Activated CD4-positive, alpha-beta memory T cell treated with anti-CD3 and anti-CD28 coated beads, Interleukin-2, amount 10 ng/mL, durations not matched to agents 7 days and 5 days (primary cell): Measurements from ENCODE around the gene OR10A6. TPM values are rescaled to one million over a fixed set of nuclear protein-coding genes. Genes with fewer than 3 reads are reported as not detected.

Source experiments
- CTCF ChIA-PET: fragments of 350-600 bp; sonication (Branson Sonifier 250); formaldehyde crosslinking; loops from one replicate; lab custom pipeline; 2021; ENCODE audit warnings: antibody characterized with exemption, inconsistent platforms; lab: Charles Lee
- POLR2A ChIA-PET: fragments of 350-600 bp; sonication (Branson Sonifier 250); formaldehyde crosslinking; loops from one replicate; lab custom pipeline; 2021; ENCODE audit warnings: antibody characterized with exemption; lab: Charles Lee
- DNase-seq: peaks from one replicate; pipeline ENCODE4 v3.0.0-alpha.2; 2020
- H3K27ac Mint-ChIP-seq: one replicate; pipeline ENCODE4 v1.8.0; 2021; ENCODE audit warnings: mild to moderate bottlenecking, mixed read lengths
- H3K27me3 Mint-ChIP-seq: one replicate; pipeline ENCODE4 v1.8.0; 2021; ENCODE audit warnings: mixed read lengths
- H3K36me3 Mint-ChIP-seq: one replicate; pipeline ENCODE4 v1.8.0; 2021; ENCODE audit warnings: low read depth, mixed read lengths
- H3K4me1 Mint-ChIP-seq: one replicate; pipeline ENCODE4 v1.8.0; 2021; ENCODE audit warnings: mixed read lengths
- H3K4me3 Mint-ChIP-seq: one replicate; pipeline ENCODE4 v1.8.0; 2021; ENCODE audit warnings: mild to moderate bottlenecking, mixed read lengths
- H3K9me3 Mint-ChIP-seq: one replicate; pipeline ENCODE4 v1.8.0; 2021; ENCODE audit warnings: mixed read lengths
- total RNA-seq, 2 experiments: library from RNA; stranded (reverse); gene quantifications; one replicate each; pipeline ENCODE4 v1.2.3, GENCODE V29; 2021

Gene OR10A6, protein sequence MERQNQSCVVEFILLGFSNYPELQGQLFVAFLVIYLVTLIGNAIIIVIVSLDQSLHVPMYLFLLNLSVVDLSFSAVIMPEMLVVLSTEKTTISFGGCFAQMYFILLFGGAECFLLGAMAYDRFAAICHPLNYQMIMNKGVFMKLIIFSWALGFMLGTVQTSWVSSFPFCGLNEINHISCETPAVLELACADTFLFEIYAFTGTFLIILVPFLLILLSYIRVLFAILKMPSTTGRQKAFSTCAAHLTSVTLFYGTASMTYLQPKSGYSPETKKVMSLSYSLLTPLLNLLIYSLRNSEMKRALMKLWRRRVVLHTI
- not detected for total RNA-seq

DNA sequence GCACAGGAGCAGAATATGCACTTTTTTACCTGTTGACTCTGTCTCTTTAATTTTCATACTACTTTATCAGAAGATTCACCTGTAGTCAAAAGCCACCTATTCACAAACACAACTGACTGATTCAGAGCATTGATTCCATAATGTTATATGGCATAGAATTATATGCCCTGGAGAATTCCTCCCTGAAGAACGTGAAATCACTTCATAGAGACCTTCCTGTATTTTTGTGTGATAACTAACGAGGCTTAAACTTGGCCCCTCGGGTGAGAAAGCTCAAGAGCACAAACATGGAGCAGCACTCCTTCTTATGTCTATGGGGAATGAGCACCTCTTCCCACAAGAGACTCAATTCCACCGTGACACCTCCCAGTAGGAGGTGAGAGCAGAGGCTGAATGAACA, at the start of gene OR10A6:
OR10A6 (minus strand) TSS at position 101 of the 400 bp plus-strand sequence. CDS start 2,606 bp downstream, outside the sequence.
- ChIA-PET POLR2A (no interaction called here), CTCF (no interaction called here)
- peaks cover 16% of the 10 kb centered on the region for H3K27me3 Mint-ChIP-seq
- no peak within 1 kb of the TSS for H3K4me3 Mint-ChIP-seq
- H3K36me3 Mint-ChIP-seq, result no peaks in the 10 kb centered on the region
- no peaks in the 10 kb centered on the region for H3K9me3 Mint-ChIP-seq
- H3K4me1 Mint-ChIP-seq, result no peaks in the 10 kb centered on the region
- no peak for DNase-seq
- H3K27ac Mint-ChIP-seq, result no peak within 1 kb of the TSS

DNA sequence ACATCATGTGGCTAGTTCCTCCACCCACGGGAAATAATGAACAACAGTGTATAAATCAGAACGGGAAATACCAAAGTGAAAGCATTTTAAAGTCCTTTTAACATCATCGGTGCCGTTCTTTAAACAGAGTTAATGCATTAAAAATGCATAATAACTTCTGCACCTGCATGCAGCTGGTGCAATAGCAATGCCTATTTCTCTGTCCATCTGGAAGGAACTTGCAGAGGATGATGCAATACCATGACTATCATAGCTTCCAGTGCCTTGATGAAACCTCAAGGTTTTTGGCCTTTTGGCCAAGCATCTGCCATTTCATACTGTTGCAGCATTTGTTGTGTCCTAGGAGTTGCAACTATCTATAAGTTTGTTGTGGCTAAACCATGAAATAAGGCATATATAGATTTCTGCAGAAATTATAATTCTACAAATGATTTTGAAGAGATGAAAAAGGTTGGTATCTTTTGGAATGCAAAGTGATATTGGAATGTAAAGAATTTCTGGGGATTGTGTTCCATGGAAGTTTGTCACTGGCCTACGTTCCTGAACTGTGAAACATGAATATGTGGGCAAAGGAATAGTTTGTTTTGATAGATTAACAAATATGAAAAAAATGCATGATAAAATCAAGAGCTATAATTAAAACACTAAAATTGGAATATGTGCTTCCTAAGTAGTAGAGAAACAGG, 46.3 kb upstream of the OR10A6 start:
- no peak overlapping the region for H3K4me3 Mint-ChIP-seq
- no peak overlapping the region for H3K27ac Mint-ChIP-seq
- no peaks in the 10 kb centered on the region for H3K4me1 Mint-ChIP-seq
- H3K36me3 Mint-ChIP-seq, result no peaks in the 10 kb centered on the region
- DNase-seq, result no peak
- CTCF ChIA-PET, result interaction anchor here (0.8 to 2.4 kb wide), 2 partner anchors 9 to 14 kb away, joined by 3 to 11 read pairs; partner anchors contain the start of gene EIF3F
- H3K9me3 Mint-ChIP-seq, result no peaks in the 10 kb centered on the region
- POLR2A ChIA-PET, result no interaction called here
- H3K27me3 Mint-ChIP-seq, result peaks cover 3% of the 10 kb centered on the region

DNA sequence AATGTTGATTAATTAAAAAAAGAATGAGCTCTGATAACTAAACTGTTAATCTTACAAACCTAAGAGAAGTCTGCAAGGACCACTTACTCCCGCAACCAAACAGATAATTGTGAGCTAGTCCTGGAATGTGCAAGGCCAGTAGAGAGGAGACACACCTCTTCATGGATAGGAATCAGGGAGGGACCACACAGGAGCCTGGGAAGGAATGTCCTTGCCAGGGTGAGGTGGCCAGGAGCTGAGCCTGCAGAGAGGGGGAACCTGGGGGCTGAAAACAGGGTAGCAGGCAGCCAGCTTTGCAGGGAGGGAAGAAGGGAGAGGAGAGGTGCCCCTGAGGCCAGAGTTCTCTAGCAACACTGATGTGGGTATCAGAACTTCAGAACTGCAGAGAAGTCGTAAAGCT, 43.6 kb upstream of the OR10A6 start:
- H3K36me3 Mint-ChIP-seq, result no peaks in the 10 kb centered on the region
- no peak overlapping the region for H3K27ac Mint-ChIP-seq
- no peak for DNase-seq
- CTCF ChIA-PET, result interaction anchor here (0.7 to 2.6 kb wide), 4 partner anchors 12 to 116 kb away, joined by 3 to 25 read pairs (median 4); partner anchors contain the start of gene EIF3F
- H3K4me1 Mint-ChIP-seq, result no peaks in the 10 kb centered on the region
- H3K9me3 Mint-ChIP-seq, result no peaks in the 10 kb centered on the region
- no peak overlapping the region for H3K4me3 Mint-ChIP-seq
- peaks cover 3% of the 10 kb centered on the region for H3K27me3 Mint-ChIP-seq
- POLR2A ChIA-PET, result no interaction called here

DNA sequence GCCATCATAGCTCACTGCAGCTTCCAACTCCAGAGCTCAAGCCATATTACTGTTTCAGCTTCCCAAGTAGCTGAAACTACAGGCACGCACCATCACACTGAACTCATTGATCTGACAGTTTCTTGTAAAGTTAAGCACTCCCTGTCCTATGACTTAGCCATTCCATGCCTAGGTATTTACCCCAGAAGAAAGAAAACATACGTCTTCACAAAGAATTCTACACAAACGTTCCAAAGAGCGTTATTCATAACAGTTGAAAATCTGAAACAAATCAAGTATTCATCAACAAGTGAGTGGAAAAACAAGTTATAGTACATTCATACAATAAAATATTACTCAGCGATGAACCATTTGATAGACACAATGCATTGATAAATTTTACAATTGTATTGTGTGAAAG, 41.9 kb upstream of the OR10A6 start:
- POLR2A ChIA-PET, result no interaction called here
- no peaks in the 10 kb centered on the region for H3K9me3 Mint-ChIP-seq
- no peaks in the 10 kb centered on the region for H3K4me1 Mint-ChIP-seq
- no peak overlapping the region for H3K4me3 Mint-ChIP-seq
- H3K27me3 Mint-ChIP-seq, result peaks cover 6% of the 10 kb centered on the region
- no peak for DNase-seq
- H3K27ac Mint-ChIP-seq, result no peak overlapping the region
- no peaks in the 10 kb centered on the region for H3K36me3 Mint-ChIP-seq
- CTCF ChIA-PET, result no interaction called here

DNA sequence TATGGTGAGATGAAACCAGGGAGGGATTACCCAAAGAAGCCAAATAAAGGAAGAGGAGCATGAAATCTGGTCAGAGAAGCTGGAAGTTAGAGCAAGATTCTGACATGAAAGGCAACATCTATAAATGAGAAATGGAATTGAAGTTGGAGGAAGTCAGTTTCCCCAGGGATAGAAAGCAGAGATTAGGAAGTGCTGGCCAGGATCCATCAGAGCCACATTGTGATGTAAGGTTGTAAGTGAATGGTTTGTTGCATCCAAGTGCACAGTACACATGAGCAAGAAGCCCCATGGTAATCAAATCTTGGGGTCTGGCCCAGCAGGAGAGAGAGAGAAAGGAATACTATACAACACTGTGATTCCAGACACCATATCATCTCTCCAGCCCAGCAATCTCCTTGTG, 40.8 kb upstream of the OR10A6 start:
- no peak for DNase-seq
- H3K4me1 Mint-ChIP-seq, result no peaks in the 10 kb centered on the region
- CTCF ChIA-PET, result no interaction called here
- no peaks in the 10 kb centered on the region for H3K36me3 Mint-ChIP-seq
- no peaks in the 10 kb centered on the region for H3K9me3 Mint-ChIP-seq
- no peak overlapping the region for H3K27ac Mint-ChIP-seq
- H3K4me3 Mint-ChIP-seq, result no peak overlapping the region
- H3K27me3 Mint-ChIP-seq, result peaks cover 16% of the 10 kb centered on the region
- POLR2A ChIA-PET, result no interaction called here

DNA sequence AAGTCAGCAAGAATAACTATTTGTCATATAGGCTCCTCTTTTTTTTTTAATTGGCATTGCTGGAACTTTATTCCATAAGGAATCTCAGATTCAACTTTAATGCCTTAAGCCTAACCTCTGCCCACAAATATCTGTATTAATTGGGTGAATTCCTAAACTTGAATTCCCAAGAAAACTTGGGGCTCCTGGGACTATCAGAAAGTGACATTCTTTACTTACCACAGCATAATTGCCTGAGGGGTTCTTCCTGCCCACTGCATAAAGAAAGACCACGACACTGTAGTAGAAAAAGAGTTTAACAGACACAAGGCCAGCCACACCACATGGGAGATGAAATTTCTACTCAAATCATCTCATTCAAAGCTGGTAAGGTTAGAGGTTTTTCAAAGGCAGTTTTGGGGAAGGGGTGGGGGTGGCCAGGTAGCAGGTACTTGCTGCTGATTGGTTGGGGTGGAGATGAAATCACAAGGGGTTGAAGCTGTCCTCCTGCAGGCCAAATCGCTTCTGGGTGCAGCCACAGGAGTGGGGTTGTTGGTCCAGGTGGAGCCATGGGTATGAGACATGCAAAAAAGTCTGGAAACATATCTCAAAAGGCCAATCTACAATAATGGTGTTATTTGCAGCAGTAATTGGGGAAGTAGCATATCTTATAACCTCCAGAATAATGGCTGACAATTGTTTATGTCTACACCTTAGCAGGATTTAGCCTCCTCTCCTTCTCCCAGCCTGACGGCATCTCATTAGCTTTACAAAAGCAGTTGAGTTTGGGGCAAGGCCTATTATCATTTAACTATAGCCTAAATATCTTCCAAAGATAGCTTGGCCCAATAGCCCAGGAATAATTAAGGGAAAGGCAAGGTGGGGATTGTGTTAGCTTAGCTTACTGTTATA, 38.9 kb upstream of the OR10A6 start:
- Mint-ChIP-seq H3K36me3 (no peaks in the 10 kb centered on the region), H3K4me1 (no peaks in the 10 kb centered on the region), H3K27ac (no peak overlapping the region), H3K4me3 (no peak overlapping the region), H3K27me3 (peaks cover 18% of the 10 kb centered on the region), H3K9me3 (no peaks in the 10 kb centered on the region)
- POLR2A ChIA-PET, result no interaction called here
- DNase-seq, result no peak
- CTCF ChIA-PET, result no interaction called here

DNA sequence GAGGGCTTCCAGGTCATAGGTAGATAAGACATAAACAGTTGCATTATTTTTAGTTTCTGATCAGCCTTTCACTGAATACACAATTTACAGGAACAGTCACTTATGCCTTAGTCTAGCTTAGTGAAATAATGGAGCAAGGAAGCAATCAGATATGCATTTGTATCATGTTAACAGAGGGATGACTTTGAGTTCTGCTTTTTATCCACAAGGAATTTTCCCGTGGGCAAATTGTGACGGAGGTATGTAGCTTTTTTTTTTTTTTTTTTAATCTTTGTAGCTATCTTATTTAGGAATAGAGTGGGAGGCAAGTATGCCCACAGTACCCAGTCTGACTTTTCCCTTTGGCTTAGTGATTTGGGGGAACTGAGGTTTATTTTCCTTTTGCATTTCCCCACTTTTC, 37.6 kb upstream of the OR10A6 start:
- POLR2A ChIA-PET, result interaction anchor here (1.0 to 1.1 kb wide), 2 partner anchors 10 to 18 kb away, joined by 3 read pairs; partner anchors contain the start of gene EIF3F
- Mint-ChIP-seq H3K27me3 (peaks cover 18% of the 10 kb centered on the region), H3K36me3 (no peaks in the 10 kb centered on the region), H3K27ac (no peak overlapping the region), H3K4me1 (no peaks in the 10 kb centered on the region), H3K9me3 (no peaks in the 10 kb centered on the region), H3K4me3 (no peak overlapping the region)
- no peak for DNase-seq
- CTCF ChIA-PET, result interaction anchor here (1.7 kb wide), 1 partner anchor 18 kb away, joined by 7 read pairs; the partner anchor contains the start of gene EIF3F

DNA sequence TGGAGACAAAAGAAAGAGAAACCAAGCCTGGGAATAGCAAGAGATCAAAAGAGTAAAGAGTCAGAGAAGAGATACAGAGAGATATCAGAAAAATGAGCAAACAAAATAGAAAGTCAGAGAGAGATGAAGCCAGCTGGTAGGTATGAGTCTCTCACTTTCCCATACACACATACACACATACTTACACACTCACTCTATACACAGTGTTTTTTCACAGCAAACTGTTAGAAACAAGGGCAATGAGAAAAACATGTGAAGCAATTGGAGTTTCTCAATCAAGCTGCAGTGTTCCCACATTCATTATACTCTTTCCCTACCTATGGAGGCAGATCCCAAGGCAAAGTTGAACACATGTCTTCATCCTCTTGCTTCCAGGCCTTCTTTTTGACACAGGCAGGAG, 36.8 kb upstream of the OR10A6 start:
- H3K27ac Mint-ChIP-seq, result no peak overlapping the region
- H3K4me3 Mint-ChIP-seq, result no peak overlapping the region
- H3K27me3 Mint-ChIP-seq, result peaks cover 15% of the 10 kb centered on the region
- H3K4me1 Mint-ChIP-seq, result no peaks in the 10 kb centered on the region
- ChIA-PET CTCF (interaction anchor here (1.7 kb wide), 1 partner anchor 19 kb away, joined by 7 read pairs; the partner anchor contains the start of gene EIF3F), POLR2A (interaction anchor here (1.0 to 1.1 kb wide), 2 partner anchors 11 to 19 kb away, joined by 3 read pairs; partner anchors contain the start of gene EIF3F)
- no peaks in the 10 kb centered on the region for H3K9me3 Mint-ChIP-seq
- DNase-seq, result no peak
- no peaks in the 10 kb centered on the region for H3K36me3 Mint-ChIP-seq

DNA sequence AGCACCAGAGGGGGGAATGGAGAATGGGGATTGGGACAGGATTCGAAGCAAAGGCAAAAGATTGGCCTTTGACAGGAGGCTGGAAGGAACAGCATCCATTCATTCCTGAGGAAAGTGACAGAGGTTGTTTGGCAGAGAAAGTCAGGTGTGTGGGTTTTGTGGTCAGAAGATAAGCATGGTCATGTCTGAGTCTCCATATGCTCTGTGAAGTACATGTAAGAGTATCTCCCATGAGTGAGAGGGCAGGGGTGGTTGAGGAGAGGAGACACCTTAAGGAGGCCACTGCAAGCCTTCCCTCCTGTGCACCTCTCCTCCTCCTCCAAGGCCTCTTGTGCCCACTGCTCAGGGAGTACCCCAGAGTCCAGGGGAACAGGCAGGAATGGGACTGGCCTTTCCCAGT, 36.0 kb upstream of the OR10A6 start:
- Mint-ChIP-seq H3K4me3 (no peak overlapping the region), H3K27ac (no peak overlapping the region), H3K36me3 (no peaks in the 10 kb centered on the region), H3K9me3 (no peaks in the 10 kb centered on the region), H3K4me1 (no peaks in the 10 kb centered on the region), H3K27me3 (peaks cover 15% of the 10 kb centered on the region)
- no peak for DNase-seq
- ChIA-PET CTCF (no interaction called here), POLR2A (no interaction called here)

DNA sequence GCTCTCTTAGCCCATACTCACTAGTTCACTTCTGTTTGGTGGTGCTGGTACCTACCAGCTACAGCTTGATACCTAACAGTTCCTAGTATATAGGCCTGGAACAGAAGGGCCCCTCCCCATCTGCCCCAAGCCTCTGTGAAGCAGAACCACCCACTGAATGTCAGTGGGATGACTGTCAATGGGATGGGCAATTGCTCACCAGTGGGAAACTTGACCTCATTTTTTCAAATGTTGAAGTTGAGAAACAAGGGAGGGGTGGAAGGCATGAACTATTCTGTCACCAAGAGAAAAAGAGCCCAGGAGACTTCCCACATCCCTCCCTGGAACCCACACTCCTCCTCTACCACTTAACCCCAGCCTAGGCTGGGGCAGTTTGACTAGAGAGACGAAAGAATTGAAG, 34.3 kb upstream of the OR10A6 start, which contains the start of gene NLRP10:
NLRP10 (minus strand) TSS at position 62 of the 400 bp plus-strand sequence. CDS start 1,952 bp downstream, outside the sequence.
- CTCF ChIA-PET, result interaction anchor here (1.0 to 1.3 kb wide), 2 partner anchors 22 to 134 kb away, joined by 3 to 4 read pairs; partner anchors contain the start of gene EIF3F
- Mint-ChIP-seq H3K9me3 (no peaks in the 10 kb centered on the region), H3K27ac (no peak within 1 kb of the TSS), H3K4me3 (no peak within 1 kb of the TSS), H3K36me3 (no peaks in the 10 kb centered on the region), H3K4me1 (no peaks in the 10 kb centered on the region), H3K27me3 (peaks cover 15% of the 10 kb centered on the region)
- POLR2A ChIA-PET, result no interaction called here
- no peak for DNase-seq

DNA sequence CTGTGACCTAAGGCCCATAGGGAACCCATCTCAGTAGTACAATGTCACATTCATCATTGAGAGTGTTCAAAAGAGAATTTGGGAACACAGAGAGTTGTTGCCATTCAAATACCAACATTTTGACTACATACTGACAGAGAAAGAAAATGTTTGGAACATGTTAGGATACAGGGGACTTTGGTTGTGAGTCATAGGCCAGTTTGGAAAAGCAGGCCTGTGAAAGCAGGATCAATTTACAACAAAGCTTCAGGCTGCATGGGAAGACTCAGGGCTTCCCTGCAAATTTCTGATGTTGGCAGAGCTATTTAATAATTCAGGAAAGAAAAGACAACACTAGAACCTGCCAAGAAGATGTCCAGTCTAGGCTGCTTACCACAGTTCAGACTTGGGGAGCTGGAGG, 33.8 kb upstream of the OR10A6 start:
- no peaks in the 10 kb centered on the region for H3K4me1 Mint-ChIP-seq
- DNase-seq, result no peak
- H3K9me3 Mint-ChIP-seq, result no peaks in the 10 kb centered on the region
- no peak overlapping the region for H3K4me3 Mint-ChIP-seq
- CTCF ChIA-PET, result interaction anchor here (1.3 kb wide), 1 partner anchor 134 kb away, joined by 4 read pairs; no protein-coding TSS in a partner anchor
- peaks cover 15% of the 10 kb centered on the region for H3K27me3 Mint-ChIP-seq
- POLR2A ChIA-PET, result no interaction called here
- no peak overlapping the region for H3K27ac Mint-ChIP-seq
- no peaks in the 10 kb centered on the region for H3K36me3 Mint-ChIP-seq

DNA sequence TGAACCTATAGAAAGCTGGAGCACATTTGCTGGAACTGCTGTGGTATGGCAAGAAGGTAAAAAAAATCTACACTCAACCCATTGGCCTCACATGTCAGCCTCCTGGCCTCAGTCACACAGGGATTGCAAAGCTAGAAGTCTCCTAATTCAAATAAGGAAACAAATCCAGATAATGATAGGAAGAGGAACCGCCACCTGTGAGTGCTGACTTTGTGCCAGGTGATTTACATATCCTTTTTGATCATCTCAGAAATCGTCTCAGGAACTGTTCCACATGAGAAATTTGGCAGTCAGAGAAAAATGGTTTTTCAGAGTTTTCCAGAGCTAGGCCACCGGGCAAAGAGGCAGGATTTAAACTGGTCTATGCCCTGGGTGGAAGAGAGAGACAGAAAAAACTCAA, 33.2 kb upstream of the OR10A6 start:
- ChIA-PET POLR2A (no interaction called here), CTCF (no interaction called here)
- DNase-seq, result no peak
- H3K36me3 Mint-ChIP-seq, result no peaks in the 10 kb centered on the region
- no peaks in the 10 kb centered on the region for H3K4me1 Mint-ChIP-seq
- no peak overlapping the region for H3K4me3 Mint-ChIP-seq
- H3K27me3 Mint-ChIP-seq, result peaks cover 17% of the 10 kb centered on the region
- no peaks in the 10 kb centered on the region for H3K9me3 Mint-ChIP-seq
- H3K27ac Mint-ChIP-seq, result no peak overlapping the region
